Astrocyte (in vitro differentiated cells and primary cell): Measurements from ENCODE around the gene WNT4.

Experiments
- EZH2 ChIP-seq: IDR thresholded peaks from 2 replicates; pipeline ENCODE4 v1.6.1; 2012; ENCODE audit warnings: mild to moderate bottlenecking, low read length, inconsistent platforms; ENCODE audit not compliant: insufficient read depth
- TF ChIP-seq, protein P1 (sequence below): IDR thresholded peaks from 2 replicates; pipeline ENCODE4 v1.5.1; 2011; ENCODE audit warnings: low read depth, mild to moderate bottlenecking, inconsistent platforms, low read length, moderate library complexity; ENCODE audit not compliant: insufficient read depth

DNA sequence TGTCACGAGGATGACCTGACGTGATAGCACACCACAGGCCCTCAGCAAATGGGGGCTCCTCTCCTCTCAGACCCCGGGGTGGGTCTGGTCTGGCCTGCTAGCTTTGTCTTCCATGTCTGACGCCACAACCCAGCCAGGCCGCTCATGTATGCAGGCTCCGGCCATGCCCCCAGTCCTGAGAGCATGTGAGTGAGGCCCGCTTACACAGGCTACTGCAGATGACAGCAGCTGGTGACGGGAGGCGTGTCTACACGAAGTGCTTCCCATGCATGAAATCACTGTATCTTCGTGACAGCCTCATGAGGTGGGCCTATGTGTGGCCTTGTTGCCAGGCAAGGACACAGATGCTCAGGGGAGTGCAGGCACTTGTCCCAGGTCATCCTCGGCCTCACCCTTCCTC, 16.4 kb downstream of the WNT4 start:
- TF ChIP-seq, protein P1, sequence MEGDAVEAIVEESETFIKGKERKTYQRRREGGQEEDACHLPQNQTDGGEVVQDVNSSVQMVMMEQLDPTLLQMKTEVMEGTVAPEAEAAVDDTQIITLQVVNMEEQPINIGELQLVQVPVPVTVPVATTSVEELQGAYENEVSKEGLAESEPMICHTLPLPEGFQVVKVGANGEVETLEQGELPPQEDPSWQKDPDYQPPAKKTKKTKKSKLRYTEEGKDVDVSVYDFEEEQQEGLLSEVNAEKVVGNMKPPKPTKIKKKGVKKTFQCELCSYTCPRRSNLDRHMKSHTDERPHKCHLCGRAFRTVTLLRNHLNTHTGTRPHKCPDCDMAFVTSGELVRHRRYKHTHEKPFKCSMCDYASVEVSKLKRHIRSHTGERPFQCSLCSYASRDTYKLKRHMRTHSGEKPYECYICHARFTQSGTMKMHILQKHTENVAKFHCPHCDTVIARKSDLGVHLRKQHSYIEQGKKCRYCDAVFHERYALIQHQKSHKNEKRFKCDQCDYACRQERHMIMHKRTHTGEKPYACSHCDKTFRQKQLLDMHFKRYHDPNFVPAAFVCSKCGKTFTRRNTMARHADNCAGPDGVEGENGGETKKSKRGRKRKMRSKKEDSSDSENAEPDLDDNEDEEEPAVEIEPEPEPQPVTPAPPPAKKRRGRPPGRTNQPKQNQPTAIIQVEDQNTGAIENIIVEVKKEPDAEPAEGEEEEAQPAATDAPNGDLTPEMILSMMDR: no peak
- no peak for TF ChIP-seq EZH2
